Measurements from ENCODE around the gene RNF157.

Gene RNF157

DNA sequence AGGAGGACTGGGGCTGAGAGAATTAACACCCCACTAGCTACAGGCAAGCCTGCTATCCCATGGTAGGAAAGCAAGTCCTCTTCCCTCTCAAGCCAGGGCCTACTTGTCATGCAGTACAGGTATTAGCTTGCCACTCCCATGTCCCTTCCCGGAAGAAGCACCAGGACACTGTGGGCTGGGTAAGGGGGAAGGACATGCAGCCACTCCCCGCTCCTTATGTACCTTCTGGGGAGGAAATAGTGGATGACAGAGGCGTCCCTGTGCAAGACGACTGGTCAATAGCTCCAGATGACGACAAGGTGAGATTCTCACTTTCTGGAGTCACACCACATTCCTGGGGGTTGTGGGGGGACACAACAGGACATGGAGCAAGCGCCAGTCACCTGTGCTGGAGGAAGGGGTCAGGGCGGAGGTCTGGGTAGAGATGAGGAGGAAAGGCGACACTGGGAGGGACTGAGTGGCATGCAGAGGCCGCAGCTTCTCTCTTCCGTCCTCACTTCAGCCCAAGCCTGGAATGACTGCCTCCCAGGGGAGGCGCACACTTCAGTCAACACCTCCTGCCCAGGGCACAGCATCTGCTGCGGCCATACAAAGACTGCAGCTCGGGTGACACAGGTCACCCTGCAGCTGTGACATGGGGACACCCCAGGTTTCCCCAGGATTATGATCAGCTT is 84.2 kb downstream of the RNF157 start:
- DNase-seq, result no peak

DNA sequence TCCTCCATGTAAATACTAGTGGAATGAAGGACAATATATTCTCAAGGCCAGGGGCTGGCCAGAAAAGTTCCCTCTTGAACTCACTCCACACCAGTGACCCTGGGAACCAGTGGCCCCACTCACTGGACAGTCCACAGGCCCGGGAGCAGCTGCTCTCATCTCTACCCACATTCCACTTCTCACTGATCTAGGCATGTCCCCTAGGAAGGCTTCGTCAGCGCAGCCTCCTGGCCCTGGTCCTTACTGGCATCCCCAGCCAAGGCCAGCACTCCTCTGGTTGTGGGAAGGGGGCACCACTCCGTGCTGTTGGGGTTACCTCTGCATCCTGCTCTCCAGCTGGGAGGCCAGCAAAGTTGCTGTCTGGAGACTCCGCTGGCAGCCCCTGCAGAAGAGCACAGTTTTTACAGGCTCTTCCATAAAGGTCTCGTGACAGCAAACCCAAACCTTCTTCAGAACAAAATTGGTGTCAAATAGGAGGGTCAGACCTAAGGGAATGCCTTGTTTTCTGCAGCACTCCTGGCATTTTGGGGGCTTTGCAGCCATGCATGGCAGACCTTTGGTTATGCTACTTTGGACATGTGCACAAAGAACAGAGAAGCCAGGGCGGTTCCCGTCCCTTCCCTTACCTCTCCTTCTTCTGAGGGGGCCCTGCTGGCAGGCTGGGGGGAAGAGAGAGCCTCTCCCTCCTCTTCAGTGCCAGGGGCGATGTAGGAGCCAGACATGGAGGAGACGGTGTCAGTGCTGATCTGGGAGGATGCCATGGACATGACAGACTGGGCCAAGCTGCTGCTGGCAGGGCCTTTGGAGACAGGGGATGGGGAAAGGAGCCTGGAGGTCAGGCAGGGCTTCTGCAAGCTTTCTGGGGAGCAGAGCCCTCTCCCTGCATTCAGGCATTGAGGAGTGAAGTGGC is 85.1 kb downstream of the RNF157 start:
- DNase-seq, result no peak

DNA sequence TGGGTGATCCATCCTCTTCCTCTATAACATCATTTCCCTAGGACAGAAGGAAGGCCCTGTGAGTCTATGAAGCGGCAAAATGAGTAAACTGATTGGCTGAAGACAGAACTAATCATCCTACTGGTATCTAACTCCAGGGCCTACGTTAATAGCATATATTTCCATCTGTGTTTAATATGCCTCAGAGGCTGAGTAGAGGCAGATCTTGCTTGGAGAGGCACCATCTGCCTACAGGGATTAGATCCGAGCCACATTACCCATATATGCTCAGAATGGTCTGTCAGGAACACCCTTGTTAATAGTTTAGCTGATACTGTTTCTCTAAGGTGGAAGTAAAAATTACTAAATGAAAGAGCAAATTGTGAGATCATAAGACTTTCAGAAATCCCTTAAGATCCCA is 86.0 kb downstream of the RNF157 start:
- no peak for DNase-seq

DNA sequence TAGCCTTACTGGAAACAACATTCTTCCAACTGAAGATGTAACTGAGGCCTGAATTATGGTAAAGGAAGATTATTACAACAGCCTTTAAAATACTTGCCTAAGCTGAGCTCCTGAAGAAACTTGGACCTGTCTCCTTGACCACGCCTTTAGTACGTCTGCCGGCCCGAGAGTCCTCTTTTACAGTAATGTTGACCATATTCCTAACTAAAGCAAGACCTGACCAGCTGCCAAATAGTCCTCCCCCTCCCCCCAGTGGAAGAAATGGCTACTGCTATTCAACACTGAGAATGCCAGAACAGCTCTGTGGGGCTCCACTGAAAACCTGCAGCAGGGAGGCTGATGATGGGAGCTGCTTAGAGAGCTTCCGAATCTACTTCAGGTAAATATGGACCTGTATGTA is 86.7 kb downstream of the RNF157 start:
- no peak for DNase-seq

DNA sequence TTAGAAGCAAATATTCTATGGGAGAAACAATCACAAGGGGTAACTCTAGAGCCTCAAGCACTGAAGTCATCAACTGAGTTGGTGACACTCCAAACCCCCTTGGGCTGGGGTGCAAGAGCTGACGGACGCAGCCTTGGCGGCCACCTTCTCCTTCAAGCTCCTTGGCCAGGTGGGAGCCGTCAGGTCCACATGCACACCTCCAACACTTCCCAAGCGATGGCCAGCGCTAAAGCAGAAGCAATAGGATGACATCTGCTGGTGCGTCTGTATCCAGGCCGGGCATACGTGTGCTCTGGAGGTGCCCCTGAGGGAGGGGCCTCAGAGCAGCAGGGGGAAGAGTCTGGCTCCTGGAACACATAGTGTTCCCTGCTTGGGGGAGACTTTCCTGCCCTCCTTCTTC is 87.1 kb downstream of the RNF157 start:
- DNase-seq, result no peak

DNA sequence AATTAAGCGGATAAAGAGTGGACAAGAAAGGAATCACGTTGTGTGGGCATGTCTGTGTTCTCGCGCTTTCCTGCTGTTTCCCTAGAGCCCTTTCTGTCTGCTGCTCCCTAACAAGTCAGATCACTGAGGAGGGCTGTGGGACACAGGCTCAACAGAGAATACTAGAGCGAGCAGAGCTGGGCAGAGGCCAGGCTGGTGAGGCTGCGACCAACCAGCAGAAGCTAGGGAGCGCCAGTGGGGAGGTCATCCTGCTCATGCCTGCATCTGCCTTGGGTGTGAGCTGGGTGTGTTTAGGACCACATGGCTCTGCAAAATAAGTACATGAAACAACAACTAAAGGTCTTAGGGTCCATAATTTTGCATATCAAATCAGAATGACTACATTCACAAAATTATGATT is 87.7 kb downstream of the RNF157 start:
- no peak for DNase-seq

DNA sequence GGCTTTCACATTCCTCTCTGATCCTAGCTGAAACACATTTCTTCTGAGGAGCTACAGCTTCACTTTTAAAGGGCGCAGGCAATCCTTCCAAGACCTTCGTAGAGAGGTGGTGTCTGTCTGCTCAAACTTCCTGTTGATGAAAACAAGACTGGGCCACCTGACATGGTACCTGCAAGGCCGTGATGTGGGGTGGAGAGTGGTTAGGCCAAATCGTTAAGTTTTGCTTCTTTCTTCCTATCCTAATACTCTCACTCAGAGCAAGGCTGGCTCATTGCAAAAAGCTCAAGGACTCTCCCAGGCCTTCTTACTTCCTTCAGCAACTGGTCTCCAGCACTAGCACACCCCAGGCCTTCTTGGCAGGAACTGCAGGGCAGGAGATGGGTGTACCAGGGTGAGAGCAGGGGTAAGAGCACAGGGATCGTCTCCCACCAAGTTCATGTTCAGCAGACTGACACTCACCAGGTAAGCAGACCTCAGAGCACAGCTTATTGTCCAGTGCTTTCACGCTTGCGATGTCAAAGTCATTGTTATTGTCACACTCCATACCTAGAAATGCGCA is 88.3 kb downstream of the RNF157 start:
- peak; percentile 47 for DNase-seq

DNA sequence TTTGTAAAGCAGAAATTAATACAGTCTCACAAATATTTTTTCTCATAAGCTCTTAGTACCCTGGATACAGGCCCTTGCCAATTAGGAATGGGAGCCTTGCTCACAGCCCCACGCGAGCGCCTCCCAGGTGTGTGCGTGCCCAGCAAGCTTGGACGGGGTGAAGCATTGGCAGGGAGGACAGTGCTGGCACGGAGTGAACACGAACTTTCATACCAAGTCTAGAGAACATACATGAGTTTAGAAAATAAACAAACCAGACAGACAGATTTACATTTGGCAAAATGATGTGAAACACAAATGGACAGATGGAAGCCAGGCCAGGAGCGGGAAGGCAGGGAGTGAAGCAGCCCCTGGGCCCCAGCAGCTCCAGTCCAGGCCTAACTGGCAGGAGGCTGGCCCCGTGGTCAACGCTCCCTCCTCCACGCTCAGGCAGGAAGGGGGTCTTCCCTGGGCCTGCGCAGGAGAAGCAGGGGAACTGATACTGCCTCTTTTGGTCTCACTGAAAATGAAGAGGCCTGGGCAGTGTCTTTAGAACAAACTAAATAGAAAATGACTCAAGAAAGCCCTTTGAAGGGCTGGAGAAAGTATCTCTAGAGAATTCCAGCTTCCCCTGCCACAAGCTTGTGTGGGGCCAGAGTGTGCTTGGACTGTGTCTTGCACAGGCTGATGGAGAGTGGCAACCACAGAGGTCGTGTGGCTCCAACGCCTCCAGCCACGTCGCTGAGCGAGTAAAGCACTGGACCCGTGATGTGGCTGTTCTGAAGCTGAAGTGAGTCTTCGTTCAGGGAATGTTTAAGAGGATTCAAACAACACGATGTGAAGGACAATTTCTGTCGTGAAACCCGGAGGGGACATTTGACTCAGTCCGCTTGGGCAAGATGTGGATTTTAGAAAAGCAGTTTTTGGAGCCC is 89.3 kb downstream of the RNF157 start:
- DNase-seq, result no peak

DNA sequence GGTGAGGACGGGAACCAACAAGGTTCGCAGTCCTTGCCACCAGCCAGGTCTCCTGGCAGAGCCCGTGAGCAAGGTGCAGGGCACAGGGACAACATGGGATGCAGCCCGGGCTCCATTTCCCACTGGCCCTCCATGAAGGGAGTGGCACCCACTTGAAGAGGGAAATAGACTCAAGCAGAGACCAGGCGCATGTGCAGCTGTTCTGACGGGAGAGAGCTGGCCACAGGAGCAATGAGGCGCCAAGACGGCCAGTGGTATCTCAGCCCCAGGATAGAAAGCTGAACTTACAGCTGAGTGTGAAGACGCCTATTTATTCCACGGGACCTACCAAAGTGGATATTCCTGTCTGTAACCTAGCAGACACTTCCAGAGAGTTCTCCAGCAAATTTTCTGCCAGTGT is 91.1 kb downstream of the RNF157 start:
- no peak for DNase-seq

DNA sequence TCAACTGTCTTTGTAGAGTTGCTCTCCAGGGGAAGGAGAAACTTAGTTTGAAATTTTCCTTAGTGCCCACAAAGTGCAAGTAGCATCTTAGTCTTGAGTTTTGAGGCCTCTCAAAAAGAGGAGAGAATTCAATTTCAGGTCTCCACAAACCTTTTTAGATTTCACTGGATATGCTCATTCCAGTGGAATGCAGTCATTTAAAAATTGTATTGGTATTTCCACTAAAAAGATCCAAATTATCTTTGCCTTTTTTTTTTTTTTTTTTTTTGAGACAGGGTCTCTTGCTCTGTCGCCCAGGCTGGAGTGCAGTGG is 92.3 kb downstream of the RNF157 start:
- no peak for DNase-seq

DNA sequence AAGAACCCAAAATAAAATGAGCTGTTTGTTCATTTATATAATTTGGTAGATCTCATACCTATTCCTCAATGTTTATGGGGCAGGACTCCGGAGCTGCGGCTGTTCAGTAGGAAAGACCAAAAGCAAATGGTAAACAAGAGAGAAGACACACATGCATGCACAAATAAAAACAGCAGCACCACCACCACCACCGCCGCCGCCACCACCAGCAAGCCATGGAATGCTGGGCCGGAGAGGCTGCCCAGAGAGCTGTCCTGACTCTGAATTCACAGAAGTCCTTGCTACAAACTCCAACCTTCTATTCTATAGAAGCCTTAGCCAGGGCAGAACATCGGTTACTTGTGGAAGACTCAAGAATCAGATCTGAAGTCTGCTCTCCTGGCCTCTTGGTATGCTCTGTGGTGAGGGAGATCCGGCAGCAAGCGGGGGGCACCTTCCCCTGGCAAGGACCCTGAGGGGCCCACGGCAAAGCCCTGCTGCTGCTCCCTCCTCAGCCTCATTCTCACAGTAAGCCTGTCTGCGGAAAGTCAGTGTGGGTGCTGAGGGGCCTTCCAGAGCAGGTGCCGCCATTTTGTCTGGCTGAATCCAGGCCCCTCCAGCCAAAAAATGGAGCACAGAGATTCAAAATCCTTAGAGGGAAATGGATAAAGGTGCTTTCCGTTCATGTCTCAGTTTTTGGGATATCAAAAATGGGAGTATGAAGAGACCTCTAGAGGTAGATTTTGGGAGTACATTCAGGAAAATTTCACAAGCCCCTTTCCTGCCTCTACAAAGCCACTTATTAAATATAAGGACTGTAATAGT is 92.9 kb downstream of the RNF157 start:
- no peak for DNase-seq

DNA sequence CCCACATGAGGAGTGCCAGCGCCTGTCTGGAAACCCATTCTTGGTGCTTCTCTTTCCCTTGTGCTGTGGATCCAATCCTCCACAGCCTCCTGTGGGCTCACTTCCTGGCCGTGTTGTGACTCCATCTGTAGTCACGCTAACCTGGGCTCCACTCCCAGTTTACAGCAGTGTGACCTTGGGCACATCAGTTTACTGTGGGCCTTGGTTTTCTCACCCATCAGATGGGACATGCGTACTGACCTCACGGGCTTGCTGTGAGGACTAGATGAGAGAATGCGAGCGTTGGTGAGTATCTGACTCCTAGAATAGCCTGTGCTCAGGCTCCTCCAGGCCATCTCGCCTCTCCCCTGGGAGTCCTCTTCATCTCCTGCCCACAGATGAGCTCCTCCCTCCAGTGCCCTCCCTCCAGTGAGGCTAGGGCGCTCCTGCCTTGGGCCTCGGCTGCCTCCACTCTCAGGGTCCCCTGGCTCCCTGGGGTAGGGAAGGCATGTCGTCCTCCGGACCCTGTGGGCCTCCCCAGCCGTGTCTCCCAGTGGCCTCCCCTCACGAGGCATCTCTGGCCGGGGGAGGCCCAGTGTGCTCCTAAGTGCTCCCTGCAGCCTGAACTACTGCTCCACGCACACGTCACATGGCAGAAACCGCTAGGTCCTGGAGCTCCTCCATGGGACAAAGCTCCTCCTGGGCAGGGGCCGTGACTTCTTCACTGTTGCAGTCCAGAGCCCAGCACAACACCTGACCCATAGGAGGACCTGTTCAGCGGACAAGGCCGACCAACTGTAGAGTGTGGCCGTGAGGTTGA is 94.0 kb downstream of the RNF157 start:
- DNase-seq, result no peak

DNA sequence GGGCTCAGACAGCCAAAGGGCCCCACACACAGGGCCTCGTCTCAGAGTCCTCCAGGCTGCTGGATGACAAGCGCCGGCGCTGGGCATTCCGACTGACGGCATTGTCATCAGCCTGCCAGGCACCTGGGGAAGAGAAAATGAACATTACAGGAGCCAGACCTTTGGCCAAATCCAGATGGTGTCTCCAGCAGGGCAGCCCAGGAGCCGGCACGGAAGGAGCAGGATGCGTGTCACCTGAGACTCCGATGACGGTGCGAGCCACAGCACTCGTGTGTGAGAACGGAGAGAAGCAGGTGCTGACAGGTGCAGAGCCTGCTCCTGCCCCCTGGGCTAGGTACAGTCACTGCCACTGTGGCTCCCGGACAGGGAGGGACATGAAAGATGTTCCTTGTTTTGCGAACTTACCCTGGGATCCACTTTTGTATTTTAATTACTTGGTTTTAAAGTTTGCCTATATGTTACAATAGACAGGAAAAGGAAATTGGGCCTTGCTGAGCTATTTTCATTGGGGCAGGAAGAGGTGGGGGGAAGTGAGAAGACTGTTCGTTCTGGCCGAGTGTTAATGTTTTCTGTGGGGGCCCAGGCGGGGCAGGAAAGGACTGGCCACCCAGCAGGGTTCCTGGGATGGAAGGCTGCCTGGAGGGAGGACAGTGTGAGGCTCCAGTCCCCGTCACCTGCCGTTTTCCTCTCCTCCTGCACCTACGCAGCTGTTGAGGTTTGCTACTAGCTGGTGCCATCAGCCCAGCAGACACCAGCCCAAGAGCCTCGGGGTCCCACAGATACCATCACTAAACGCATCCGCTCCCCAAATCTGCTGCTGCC is 94.9 kb downstream of the RNF157 start:
- peak; percentile 61 to 64 for DNase-seq

DNA sequence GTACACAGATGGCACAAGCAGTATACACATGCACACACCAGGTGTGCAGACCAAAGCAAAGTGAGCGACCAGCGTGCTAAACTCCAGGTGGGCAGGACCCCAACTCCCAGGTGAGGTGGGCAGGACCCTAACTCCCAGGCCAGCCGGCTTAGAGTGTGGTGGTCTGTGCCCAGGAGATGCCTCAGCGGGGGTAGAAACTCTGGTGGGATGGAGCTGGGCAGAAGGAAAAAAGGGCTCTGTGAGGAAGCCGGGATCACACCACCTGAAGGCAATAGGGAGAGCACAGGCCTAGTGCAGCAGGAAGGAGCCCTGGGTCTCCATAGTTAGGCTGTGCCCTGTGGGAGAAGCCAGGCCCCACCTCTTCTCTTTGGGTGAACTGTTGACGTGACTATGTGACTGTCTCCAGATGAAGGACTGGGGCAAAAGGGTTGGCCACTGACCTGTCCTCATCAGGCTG is 97.7 kb downstream of the RNF157 start:
- no peak for DNase-seq

DNA sequence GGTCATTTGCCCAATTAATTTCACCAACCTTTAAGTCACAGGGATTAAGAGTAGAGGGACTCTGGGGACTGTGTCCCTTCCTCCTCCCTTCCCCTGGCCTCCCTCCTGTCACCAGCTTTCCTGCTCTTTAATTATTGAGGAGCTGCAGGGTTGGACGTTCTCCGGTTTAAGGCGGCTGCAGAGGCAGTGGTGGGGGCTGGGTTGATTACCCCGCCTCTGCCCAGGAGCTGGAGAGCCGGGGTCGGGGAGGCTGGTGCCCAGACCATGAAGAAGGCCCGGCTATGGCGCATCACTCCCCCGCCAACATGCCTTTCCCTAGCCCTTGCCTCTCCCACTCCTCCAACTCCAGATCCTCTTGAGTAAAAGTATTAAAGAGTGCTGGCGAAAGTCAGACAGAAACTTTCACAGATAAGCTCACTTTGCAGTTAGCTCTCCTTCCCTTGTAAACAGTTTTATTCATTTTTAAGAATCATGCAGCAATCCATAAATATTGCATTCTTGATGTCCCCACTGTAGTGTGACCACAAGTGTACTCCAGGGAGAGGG is 98.2 kb downstream of the RNF157 start:
- no peak for DNase-seq

DNA sequence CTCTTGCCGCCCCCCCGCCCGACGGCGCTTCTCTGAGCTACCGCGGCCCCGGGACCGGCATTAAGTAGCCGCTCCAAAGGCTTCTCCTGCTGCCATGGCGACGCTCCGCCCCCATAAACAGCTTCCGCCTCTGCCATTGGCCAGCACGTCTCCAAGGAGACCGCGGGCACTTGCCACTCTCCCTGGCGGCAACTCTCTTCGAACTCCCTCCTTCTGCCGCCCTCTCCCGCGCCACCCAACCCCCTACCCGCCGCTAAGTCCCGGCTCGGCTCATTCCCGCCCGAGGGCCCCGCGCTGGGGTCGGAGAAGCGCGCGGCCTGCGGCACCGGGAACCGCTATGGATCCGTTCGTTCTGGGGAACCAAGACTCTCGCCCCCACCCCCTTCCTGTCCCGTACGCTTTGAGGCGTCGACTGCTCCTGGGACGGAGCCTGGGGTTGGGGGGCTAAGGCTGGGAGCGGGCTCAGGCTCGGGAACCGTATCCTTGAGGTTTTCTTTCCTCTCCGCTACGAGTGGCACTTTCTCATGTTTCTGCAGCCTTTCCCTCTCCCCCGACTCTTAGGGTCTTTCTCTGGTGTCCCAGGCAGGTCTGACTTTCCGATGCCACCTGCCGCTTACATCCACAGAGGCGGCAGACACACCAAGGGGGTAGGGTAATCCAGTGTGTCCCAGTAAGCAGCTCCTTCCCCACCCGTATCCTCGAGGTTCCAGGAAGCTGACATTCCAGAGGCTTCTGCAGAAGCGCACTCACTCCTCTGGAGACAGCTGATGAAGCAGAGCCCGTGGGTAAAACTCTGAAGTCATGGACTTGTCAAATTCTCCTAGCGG is 98.9 kb downstream of the RNF157 start, which contains the start of gene FOXJ1:
Gene FOXJ1, minus strand, starts transcription at position 34 of the 827 bp plus-strand sequence. CDS start 850 bp downstream, outside the sequence.
- peak; percentile 95 to 96 for DNase-seq

DNA sequence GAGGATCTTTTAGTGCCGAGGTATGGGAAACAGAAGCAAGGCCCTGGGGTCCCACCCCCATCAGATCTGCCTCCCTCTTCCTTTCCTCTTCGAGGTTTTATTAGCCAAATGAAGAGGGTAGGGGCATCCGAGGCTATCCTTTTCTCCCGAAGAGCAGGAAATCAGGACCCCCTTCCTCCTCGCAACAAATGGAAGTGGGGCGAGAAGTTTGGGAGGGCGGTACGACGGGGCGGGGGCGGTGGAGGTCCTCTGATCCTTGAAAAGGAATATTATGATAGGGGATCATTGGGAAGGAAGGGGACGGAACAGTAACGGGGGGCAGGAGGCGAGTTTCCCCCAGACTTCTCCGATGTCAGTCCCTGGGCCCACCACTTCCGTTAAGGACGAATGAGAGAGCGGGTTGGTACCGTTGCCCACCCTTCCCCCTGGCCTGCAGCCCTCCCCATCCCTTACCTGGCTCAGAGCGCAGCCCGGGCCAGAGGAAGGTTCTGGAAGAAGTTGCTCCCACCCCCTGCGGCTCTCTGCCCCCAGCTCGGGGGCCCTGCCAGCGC is 99.6 kb downstream of the RNF157 start:
- DNase-seq, result no peak

DNA sequence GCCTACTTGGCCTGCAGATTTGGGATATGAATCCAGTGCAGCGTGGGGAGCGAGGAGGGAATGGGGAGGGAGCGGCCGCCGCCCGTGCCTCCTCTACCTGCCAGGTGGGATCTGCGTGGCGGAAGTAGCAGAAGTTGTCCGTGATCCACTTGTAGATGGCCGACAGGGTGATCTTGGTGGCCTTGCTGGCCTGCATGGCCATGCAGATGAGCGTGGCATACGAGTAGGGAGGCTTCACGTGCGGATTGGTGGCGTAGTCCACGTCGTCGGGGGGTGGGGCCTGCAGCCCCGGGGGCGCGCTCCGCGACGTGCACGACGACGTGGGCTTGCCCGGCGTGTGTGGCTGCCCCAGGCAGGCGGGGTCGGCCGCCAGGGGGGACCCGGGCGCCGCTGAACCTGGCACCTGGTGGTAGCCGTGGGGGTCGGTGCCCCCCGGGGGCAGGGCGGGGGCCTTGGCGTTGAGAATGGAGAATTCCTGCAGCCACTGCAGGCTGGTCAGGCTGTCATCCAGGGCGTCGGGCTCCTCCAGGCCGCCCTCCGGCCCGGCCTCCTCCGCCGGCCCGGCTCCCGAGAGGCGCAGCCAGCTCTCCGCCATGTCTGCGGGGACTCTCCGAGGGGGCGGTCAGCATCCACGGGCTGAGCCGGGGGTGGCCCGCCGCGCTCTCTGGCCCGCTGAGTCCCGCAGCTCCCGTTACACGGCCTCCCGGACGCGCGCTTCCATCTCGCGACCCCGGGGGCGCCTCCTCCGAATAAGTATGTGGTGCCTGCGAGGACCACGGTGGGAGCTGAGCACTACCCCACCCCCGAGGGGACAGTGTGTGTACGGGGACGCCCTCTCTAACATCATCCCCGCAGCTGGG is 100.3 kb downstream of the RNF157 start:
- peak; percentile 49 for DNase-seq
